Esophagus squamous epithelium (tissue), 5 donors: ENCODE measurements around the gene ATF4. TPM values are rescaled to one million over a fixed set of nuclear protein-coding genes. Genes with fewer than 3 reads are reported as not detected.

Source experiments
- DNase-seq: peaks from one replicate; lab custom pipeline; 2025; lab: John Stamatoyannopoulos, UW
- H3K27ac ChIP-seq, 4 donors: fragments of 200-600 bp; sonication (generic); one replicate each; pipeline ENCODE4 v1.5.1; 2016 to 2019; ENCODE audit warnings: mild to moderate bottlenecking in 1 of 4
- H3K27me3 ChIP-seq, 4 donors: fragments of 200-600 bp; sonication (generic); 1 replicate in 3 of 4; 2 replicates in 1 of 4; pipeline versions ENCODE4 v1.5.1 to v1.6.0; 2017 to 2021; ENCODE audit warnings: antibody characterized with exemption in 1 of 4
- H3K36me3 ChIP-seq, 3 donors: fragments of 200-600 bp; sonication (generic); one replicate each; pipeline ENCODE4 v1.5.1; 2016 to 2019
- H3K4me1 ChIP-seq, 3 donors: fragments of 200-600 bp; sonication (generic); one replicate each; pipeline ENCODE4 v1.5.1; 2017 to 2019
- H3K4me3 ChIP-seq, 4 donors: fragments of 200-600 bp; sonication (generic); 1 replicate in 3 of 4; 2 replicates in 1 of 4; pipeline ENCODE4 v1.5.1; 2016 to 2019; ENCODE audit warnings: mild to moderate bottlenecking in 2 of 4, moderate library complexity in 1 of 4
- H3K9me3 ChIP-seq, 3 donors: fragments of 200-600 bp; sonication (generic); one replicate each; pipeline ENCODE4 v1.5.1; 2016 to 2019
- CTCF ChIP-seq, 6 experiments: fragments of 450-650 bp in 4 of 6; fragments of 200-600 bp in 2 of 6; sonication (generic) in 2 of 6; IDR thresholded peaks; one replicate each; pipeline ENCODE4 v1.5.1; 2016 to 2019; ENCODE audit warnings: antibody characterized with exemption in 6 of 6, mild to moderate bottlenecking in 4 of 6, moderate library complexity in 4 of 6
- POLR2A ChIP-seq, 4 donors: fragments of 450-650 bp; IDR thresholded peaks; one replicate each; pipeline ENCODE4 v1.6.1; 2017; ENCODE audit warnings: antibody characterized with exemption in 4 of 4, mild to moderate bottlenecking in 4 of 4, moderate library complexity in 3 of 4
- WGBS, 2 donors: methylation state at CpG; one replicate each; pipeline ENCODE4 v1.1.5; 2018; 5-methylcytosine and 5-hydroxymethylcytosine counted together
- intact Hi-C: fragments of 100-400 bp; cut with DNase I; formaldehyde crosslinking; loops from one replicate; pipeline ENCODE4 v1.15.0; 2022
- total RNA-seq, 4 donors: library from RNA; depleted of rRNA; stranded (reverse); fragments of >200 nt; gene quantifications; one replicate each; pipeline ENCODE4 v1.1.0, GENCODE V29; 2016
- donor health status: DM: yes; HTN: yes; CAD: no.

The ATF4 gene
- total RNA-seq, 4 donors from 2014 or later = 170 to 288 (median 234) TPM

- no peak for DNase-seq
- TF ChIP-seq POLR2A (IDR thresholded peaks at IDR 0.05) (no peak), CTCF (IDR thresholded peaks at IDR 0.05) (no peak)
- Histone ChIP-seq H3K36me3 (peaks cover 12 to 100% (median 38%) of the 10 kb centered on the region in 3 donors), H3K4me1 (peaks cover 0 to 12% (median 0%) of the 10 kb centered on the region in 3 donors), H3K27ac (no peak overlapping the region), H3K27me3 (no peaks in the 10 kb centered on the region), H3K4me3 (no peak overlapping the region), H3K9me3 (no peaks in the 10 kb centered on the region)
- 73 to 93% methylated on average over 2 to 3 of the region's 4 CpGs for WGBS, 2 donors
- intact Hi-C loops = loop anchor here (10.0 kb wide), 1 partner anchor 166 kb away; the partner anchor contains the start of gene SYNGR1
These were observed 9.7 kb upstream of the ATF4 start for GRCh38 chr22:39510529-39511149.

GRCh38 chr22:39511226-39511625, 9.1 kb upstream of the ATF4 start:
- TF ChIP-seq CTCF (IDR thresholded peaks at IDR 0.05) (no peak), POLR2A (IDR thresholded peaks at IDR 0.05) (no peak)
- Histone ChIP-seq H3K27ac (no peak overlapping the region), H3K9me3 (no peaks in the 10 kb centered on the region), H3K4me3 (no peak overlapping the region), H3K27me3 (no peaks in the 10 kb centered on the region), H3K4me1 (peaks cover 0 to 8% (median 0%) of the 10 kb centered on the region in 3 donors), H3K36me3 (peaks cover 6 to 100% (median 34%) of the 10 kb centered on the region in 3 donors)
- intact Hi-C loops = loop anchor here (10.0 kb wide), 1 partner anchor 166 kb away; the partner anchor contains the start of gene SYNGR1
- no peak for DNase-seq
- WGBS, 2 donors = 85 to 93% methylated on average over 9 to 13 of the region's 13 CpGs

DNA sequence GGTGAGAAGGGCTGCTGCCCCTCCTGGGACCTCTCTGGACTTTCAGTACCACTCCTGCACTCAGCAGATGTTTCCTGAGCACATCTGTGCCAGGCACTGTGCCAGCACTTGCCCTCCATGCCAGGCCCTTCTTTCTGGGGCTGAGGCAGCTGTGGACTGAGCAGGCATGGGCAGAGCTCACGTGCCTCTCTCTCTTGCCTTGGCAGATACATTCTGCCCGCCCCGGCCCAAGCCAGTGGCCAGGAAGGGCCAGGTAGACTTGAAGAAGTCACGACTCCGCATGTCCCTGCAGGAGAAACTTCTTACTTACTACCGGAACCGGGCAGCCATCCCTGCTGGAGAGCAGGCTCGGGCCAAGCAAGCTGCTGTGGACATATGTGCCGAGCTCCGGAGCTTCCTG, 8.3 kb upstream of the ATF4 start:
- peaks cover 6 to 100% (median 31%) of the 10 kb centered on the region in 3 donors for H3K36me3 ChIP-seq
- no peaks in the 10 kb centered on the region for H3K9me3 ChIP-seq
- intact Hi-C loops = loop anchor here (10.0 kb wide), 1 partner anchor 167 kb away; the partner anchor contains the start of gene SYNGR1
- H3K27me3 ChIP-seq = no peaks in the 10 kb centered on the region
- 60% methylated on average over 2 of the region's 10 CpGs; no CpG with 5 or more reads in 1 of the 2 donors for WGBS, 2 donors
- no peak for DNase-seq
- peaks cover 0 to 8% (median 0%) of the 10 kb centered on the region in 3 donors for H3K4me1 ChIP-seq
- H3K27ac ChIP-seq = no peak overlapping the region
- TF ChIP-seq CTCF (IDR thresholded peaks at IDR 0.05) = no peak
- TF ChIP-seq POLR2A (IDR thresholded peaks at IDR 0.05) = no peak
- no peak overlapping the region for H3K4me3 ChIP-seq

DNA sequence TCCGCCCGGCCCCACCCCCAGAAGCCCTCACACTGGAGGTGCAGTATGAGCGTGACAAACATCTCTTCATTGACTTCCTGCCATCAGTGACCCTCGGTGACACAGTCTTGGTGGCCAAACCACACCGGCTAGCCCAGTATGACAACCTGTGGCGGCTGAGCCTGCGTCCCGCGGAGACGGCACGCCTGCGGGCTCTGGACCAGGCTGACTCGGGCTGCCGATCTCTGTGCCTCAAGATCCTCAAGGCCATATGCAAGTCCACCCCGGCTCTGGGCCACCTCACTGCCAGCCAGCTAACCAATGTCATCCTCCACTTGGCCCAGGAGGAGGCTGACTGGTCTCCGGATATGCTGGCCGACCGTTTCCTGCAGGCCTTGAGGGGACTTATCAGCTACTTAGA, 6.6 kb upstream of the ATF4 start:
- TF ChIP-seq POLR2A (IDR thresholded peaks at IDR 0.05) = no peak
- TF ChIP-seq CTCF (IDR thresholded peaks at IDR 0.05) = no peak
- no peak overlapping the region for H3K27ac ChIP-seq
- H3K36me3 ChIP-seq = peaks cover 6 to 90% (median 30%) of the 10 kb centered on the region in 3 donors
- WGBS, 2 donors = 80 to 92% methylated on average over 7 to 16 of the region's 18 CpGs
- H3K4me3 ChIP-seq = no peak overlapping the region
- no peaks in the 10 kb centered on the region for H3K27me3 ChIP-seq
- intact Hi-C loops = loop anchor here (10.0 kb wide), 1 partner anchor 169 kb away; the partner anchor contains the start of gene SYNGR1
- no peak for DNase-seq
- peaks cover 2 to 20% (median 3%) of the 10 kb centered on the region in 3 donors for H3K4me1 ChIP-seq
- H3K9me3 ChIP-seq = no peaks in the 10 kb centered on the region

DNA sequence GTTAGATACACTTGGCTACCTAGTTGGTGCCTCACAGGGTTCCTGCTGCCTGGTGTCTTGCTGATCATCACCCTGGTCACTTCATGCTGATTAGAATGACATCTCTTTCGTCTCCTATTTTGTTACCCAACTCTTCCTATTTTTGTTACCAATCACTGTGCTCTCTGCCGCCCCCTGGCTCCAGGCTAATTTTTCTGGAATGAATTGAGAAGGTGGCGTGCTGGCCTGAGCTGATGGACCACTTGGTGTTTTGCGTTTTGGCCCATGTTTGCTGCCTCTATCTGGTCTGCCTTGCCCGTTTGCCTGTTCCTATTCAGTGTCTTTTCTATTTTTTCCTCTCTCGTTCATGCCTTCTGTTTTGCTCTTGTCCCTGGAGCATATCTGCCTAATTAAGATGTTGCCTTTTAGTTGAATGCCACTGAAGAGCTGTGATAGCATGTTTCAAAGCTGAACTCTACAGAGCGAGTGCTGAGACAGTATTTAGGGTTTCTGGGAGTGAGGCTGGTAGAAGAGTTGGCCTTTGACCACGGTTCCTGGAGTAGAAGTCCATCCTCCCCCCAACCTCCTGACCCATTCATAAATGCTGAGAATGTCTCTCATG, 5.9 kb upstream of the ATF4 start:
- Histone ChIP-seq H3K9me3 (no peaks in the 10 kb centered on the region), H3K4me1 (peaks cover 7 to 27% (median 8%) of the 10 kb centered on the region in 3 donors), H3K27ac (peak overlapping the region in 1 of 4 donors; percentile 24), H3K27me3 (no peaks in the 10 kb centered on the region), H3K36me3 (peaks cover 3 to 83% (median 30%) of the 10 kb centered on the region in 3 donors), H3K4me3 (no peak overlapping the region)
- no peak for DNase-seq
- TF ChIP-seq CTCF (IDR thresholded peaks at IDR 0.05) = peak in 5 of 6 experiments; percentile 55 to 76 (median 66)
- TF ChIP-seq POLR2A (IDR thresholded peaks at IDR 0.05) = no peak
- intact Hi-C loops = loop anchor here (10.0 kb wide), 1 partner anchor 170 kb away; the partner anchor contains the start of gene SYNGR1
- WGBS, 2 donors = 34 to 38% methylated on average over 8 of the region's 8 CpGs
